IPS DF 6.9 (cell line): Measurements from ENCODE around the gene PTGDR.

Experiments used
- DNase-seq: peaks from one replicate; pipeline ENCODE4 v3.0.0-alpha.2; 2013; ENCODE audit warnings: low read depth, low spot score
- H3K27ac ChIP-seq: one replicate; pipeline ENCODE4 v1.5.1; 2013; ENCODE audit warnings: low read length, control low read depth
- H3K27me3 ChIP-seq: 2 replicates; pipeline ENCODE4 v1.6.1; 2013; ENCODE audit warnings: mild to moderate bottlenecking, low read length; ENCODE audit not compliant: control insufficient read depth, insufficient read depth
- H3K36me3 ChIP-seq: 2 replicates; pipeline ENCODE4 v1.6.1; 2013; ENCODE audit warnings: low read length; ENCODE audit not compliant: control insufficient read depth, insufficient read depth
- H3K4me1 ChIP-seq: 2 replicates; pipeline ENCODE4 v1.6.1; 2013; ENCODE audit warnings: low read length; ENCODE audit not compliant: control insufficient read depth, insufficient read depth
- H3K4me3 ChIP-seq: 2 replicates; pipeline ENCODE4 v1.5.1; 2013; ENCODE audit warnings: mild to moderate bottlenecking, low read length
- H3K9me3 ChIP-seq: 2 replicates; pipeline ENCODE4 v1.6.1; 2013; ENCODE audit warnings: low read length, inconsistent platforms; ENCODE audit not compliant: control insufficient read depth, insufficient read depth
- WGBS: extraction: QIAGEN DNeasy Blood & Tissue Kit; methylation state at CpG from one replicate; pipeline ENCODE4 v1.1.7; 2013; ENCODE audit warnings: mixed read lengths, missing lambda C conversion rate; ENCODE audit not compliant: insufficient read length, insufficient coverage; 5-methylcytosine and 5-hydroxymethylcytosine counted together

PTGDR gene

DNA sequence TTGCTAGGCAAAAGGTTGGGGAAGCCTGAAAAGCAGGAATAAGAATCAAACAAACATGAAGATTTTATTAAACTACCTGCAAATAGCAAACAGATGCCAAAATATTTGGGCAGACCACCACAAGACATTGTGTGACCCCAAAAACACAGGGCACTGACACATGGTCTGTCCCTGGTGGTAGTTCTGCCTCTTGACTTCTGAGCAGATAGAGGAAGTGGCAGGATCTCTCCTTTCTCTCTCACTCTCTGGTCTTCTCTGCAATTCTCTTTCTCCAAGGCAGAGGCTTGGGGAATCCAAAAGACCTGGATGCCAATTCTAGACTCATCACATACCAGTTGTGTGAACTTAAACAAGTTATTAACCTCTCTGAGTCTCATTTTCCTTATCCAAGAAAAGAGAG is 4.3 kb upstream of the PTGDR start:
- DNase-seq, result no peak
- Histone ChIP-seq H3K36me3 (no peaks in the 10 kb centered on the region), H3K4me3 (no peak overlapping the region), H3K27me3 (peaks cover 20% of the 10 kb centered on the region), H3K27ac (no peak overlapping the region), H3K9me3 (no peaks in the 10 kb centered on the region), H3K4me1 (no peaks in the 10 kb centered on the region)

DNA sequence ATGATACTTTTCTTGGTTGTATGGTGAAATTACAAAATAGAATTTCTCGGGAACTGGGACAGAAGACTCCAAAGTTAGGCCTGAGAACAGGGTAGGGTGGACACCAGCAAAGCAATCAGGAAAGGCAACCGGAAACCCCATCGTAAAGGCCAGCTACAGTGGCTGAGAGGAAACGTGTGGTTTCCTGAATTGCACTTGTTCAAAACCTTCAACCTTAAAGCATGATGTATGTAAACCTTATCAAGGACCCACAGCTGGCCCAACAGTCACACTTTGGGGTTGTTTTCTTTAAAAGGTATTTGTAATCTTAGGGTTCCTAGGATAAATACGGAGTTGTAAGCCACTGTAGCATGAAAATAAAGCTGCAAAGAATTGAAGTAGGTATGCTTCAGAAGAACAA is 2.2 kb upstream of the PTGDR start:
- no peak for DNase-seq
- peaks cover 35% of the 10 kb centered on the region for H3K27me3 ChIP-seq
- no CpG with 5 or more reads among the region's 5 CpGs for WGBS
- H3K4me3 ChIP-seq, result no peak overlapping the region
- H3K4me1 ChIP-seq, result no peaks in the 10 kb centered on the region
- no peak overlapping the region for H3K27ac ChIP-seq
- no peaks in the 10 kb centered on the region for H3K9me3 ChIP-seq
- no peaks in the 10 kb centered on the region for H3K36me3 ChIP-seq

DNA sequence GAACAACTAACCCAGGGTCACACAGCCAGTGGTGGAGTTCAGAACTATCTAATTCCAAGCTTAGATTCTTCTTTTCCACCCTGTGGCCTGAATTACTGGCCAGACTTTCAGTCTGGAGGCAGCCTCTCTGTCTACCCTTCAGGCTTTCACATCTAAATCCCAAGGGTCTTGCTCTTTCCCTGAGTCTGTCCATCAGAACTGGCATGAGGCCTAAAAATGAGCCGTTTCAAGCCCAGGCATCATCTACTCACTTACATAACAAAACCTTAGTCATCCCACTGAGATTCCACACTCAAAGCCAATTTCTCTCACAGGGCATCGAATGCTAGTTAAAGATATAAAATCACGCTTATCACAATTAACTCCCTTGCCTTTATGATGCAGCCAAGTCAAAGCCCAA is 1.3 kb upstream of the PTGDR start:
- H3K36me3 ChIP-seq, result no peaks in the 10 kb centered on the region
- H3K4me1 ChIP-seq, result no peaks in the 10 kb centered on the region
- H3K9me3 ChIP-seq, result no peaks in the 10 kb centered on the region
- DNase-seq, result no peak
- peaks cover 35% of the 10 kb centered on the region for H3K27me3 ChIP-seq
- no peak overlapping the region for H3K4me3 ChIP-seq
- H3K27ac ChIP-seq, result no peak overlapping the region
- WGBS, result no CpG with 5 or more reads among the region's 3 CpGs

- WGBS, result no CpG with 5 or more reads among the region's 5 CpGs
- H3K4me1 ChIP-seq, result no peaks in the 10 kb centered on the region
- H3K4me3 ChIP-seq, result no peak overlapping the region
Observed at GRCh38 chr14:52266782-52267181, 716 bp upstream of the PTGDR start.

GRCh38 chr14:52268279-52269061 is 972 bp downstream of the PTGDR start:
- peaks cover 35% of the 10 kb centered on the region for H3K27me3 ChIP-seq
- no peak overlapping the region for H3K27ac ChIP-seq
- no peaks in the 10 kb centered on the region for H3K36me3 ChIP-seq
- no peak for DNase-seq
- H3K4me1 ChIP-seq, result no peaks in the 10 kb centered on the region
- H3K4me3 ChIP-seq, result peak overlapping the region; percentile 49; the same call in 1 of the 2 replicates
- no CpG with 5 or more reads among the region's 54 CpGs for WGBS
- no peaks in the 10 kb centered on the region for H3K9me3 ChIP-seq

More at GRCh38 chr14:52266782-52267181, 716 bp upstream of the PTGDR start:
- no peak for DNase-seq
- no peak overlapping the region for H3K27ac ChIP-seq
- no peaks in the 10 kb centered on the region for H3K36me3 ChIP-seq
- H3K27me3 ChIP-seq, result peaks cover 35% of the 10 kb centered on the region
- H3K9me3 ChIP-seq, result no peaks in the 10 kb centered on the region

GRCh38 chr14:52269100-52269499 is 1.6 kb downstream of the PTGDR start:
- Histone ChIP-seq H3K36me3 (no peaks in the 10 kb centered on the region), H3K27me3 (peaks cover 35% of the 10 kb centered on the region), H3K9me3 (no peaks in the 10 kb centered on the region), H3K4me3 (no peak overlapping the region; the same call in 1 of the 2 replicates), H3K4me1 (no peaks in the 10 kb centered on the region), H3K27ac (no peak overlapping the region)
- no peak for DNase-seq
- no CpG with 5 or more reads among the region's 17 CpGs for WGBS

DNA sequence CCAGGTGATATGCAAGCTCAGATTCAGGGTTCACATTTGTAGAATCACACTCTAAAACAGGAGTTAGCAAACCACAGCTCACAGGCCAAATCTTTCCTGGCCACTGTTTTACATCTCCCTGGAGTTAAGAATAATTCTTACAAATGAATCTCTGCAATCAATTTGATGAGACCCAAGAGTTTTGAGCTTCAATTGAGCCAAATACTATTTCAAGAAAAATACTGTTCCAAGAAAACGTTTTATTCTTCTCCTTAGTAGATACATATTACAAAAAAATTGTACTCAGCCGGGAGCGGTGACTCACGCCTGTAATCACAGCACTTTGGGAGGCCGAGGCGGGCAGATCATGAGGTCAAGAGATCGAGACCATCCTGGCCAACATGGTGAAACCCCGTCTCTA is 2.5 kb downstream of the PTGDR start:
- no peak overlapping the region for H3K27ac ChIP-seq
- H3K4me3 ChIP-seq, result no peak overlapping the region
- DNase-seq, result no peak
- peaks cover 35% of the 10 kb centered on the region for H3K27me3 ChIP-seq
- H3K9me3 ChIP-seq, result no peaks in the 10 kb centered on the region
- no peaks in the 10 kb centered on the region for H3K4me1 ChIP-seq
- WGBS, result no CpG with 5 or more reads among the region's 8 CpGs
- no peaks in the 10 kb centered on the region for H3K36me3 ChIP-seq

GRCh38 chr14:52271538-52271937 is 4.0 kb downstream of the PTGDR start:
- no CpG with 5 or more reads among the region's 1 CpG for WGBS

GRCh38 chr14:52272375-52272774 is 4.9 kb downstream of the PTGDR start:
- Histone ChIP-seq H3K27ac (no peak overlapping the region), H3K4me1 (no peaks in the 10 kb centered on the region), H3K36me3 (no peaks in the 10 kb centered on the region), H3K27me3 (peaks cover 24% of the 10 kb centered on the region), H3K9me3 (no peaks in the 10 kb centered on the region), H3K4me3 (no peak overlapping the region)
- no peak for DNase-seq
- no CpG with 5 or more reads among the region's 3 CpGs for WGBS

More at GRCh38 chr14:52271538-52271937, 4.0 kb downstream of the PTGDR start:
- Histone ChIP-seq H3K27ac (no peak overlapping the region), H3K27me3 (peaks cover 32% of the 10 kb centered on the region), H3K4me1 (no peaks in the 10 kb centered on the region), H3K9me3 (no peaks in the 10 kb centered on the region), H3K4me3 (no peak overlapping the region), H3K36me3 (no peaks in the 10 kb centered on the region)
- no peak for DNase-seq

DNA sequence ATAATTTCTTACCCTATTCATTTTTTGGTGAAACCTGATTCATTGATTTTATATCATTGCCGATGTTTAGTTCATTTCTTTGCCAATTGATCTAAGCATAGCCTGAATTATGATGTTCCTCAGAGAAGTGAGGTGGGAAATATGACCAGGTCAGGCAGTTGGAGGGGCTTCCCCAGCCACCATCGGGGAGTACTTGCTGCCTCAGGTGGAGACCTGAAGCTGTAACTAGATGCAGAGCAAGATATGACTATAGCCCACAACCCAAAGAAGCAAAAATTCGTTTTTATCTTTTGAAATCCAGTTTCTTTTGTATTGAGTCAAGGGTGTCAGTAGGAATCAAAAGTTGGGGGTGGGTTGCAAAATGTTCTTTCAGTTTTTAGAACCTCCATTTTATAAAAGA is 7.9 kb downstream of the PTGDR start:
- Histone ChIP-seq H3K27me3 (no peaks in the 10 kb centered on the region), H3K4me3 (no peak overlapping the region), H3K9me3 (no peaks in the 10 kb centered on the region), H3K27ac (no peak overlapping the region), H3K4me1 (no peaks in the 10 kb centered on the region; the same call in 1 of the 2 replicates), H3K36me3 (no peaks in the 10 kb centered on the region)
- WGBS, result no CpG with 5 or more reads among the region's 3 CpGs
- DNase-seq, result no peak

GRCh38 chr14:52277552-52277951 is 10.1 kb downstream of the PTGDR start:
- H3K36me3 ChIP-seq, result no peaks in the 10 kb centered on the region
- no peak overlapping the region for H3K4me3 ChIP-seq
- no peaks in the 10 kb centered on the region for H3K27me3 ChIP-seq
- H3K4me1 ChIP-seq, result no peaks in the 10 kb centered on the region; the same call in 1 of the 2 replicates
- H3K9me3 ChIP-seq, result no peaks in the 10 kb centered on the region
- no CpG with 5 or more reads among the region's 4 CpGs for WGBS
- H3K27ac ChIP-seq, result no peak overlapping the region
- no peak for DNase-seq
